Measurements from ENCODE around the gene STAT3. TPM values are rescaled to one million over a fixed set of nuclear protein-coding genes. Genes with fewer than 3 reads are reported as not detected.
A peak's percentile ranks its signal among the peaks of the same experiment; 100 is the strongest.

Gene STAT3
- total and polyA plus RNA-seq, 2 of the 13 experiments (the other 11 are each of a cell fraction or from before 2014, with no cell fraction given) = 61.8 to 62.4 TPM

DNA sequence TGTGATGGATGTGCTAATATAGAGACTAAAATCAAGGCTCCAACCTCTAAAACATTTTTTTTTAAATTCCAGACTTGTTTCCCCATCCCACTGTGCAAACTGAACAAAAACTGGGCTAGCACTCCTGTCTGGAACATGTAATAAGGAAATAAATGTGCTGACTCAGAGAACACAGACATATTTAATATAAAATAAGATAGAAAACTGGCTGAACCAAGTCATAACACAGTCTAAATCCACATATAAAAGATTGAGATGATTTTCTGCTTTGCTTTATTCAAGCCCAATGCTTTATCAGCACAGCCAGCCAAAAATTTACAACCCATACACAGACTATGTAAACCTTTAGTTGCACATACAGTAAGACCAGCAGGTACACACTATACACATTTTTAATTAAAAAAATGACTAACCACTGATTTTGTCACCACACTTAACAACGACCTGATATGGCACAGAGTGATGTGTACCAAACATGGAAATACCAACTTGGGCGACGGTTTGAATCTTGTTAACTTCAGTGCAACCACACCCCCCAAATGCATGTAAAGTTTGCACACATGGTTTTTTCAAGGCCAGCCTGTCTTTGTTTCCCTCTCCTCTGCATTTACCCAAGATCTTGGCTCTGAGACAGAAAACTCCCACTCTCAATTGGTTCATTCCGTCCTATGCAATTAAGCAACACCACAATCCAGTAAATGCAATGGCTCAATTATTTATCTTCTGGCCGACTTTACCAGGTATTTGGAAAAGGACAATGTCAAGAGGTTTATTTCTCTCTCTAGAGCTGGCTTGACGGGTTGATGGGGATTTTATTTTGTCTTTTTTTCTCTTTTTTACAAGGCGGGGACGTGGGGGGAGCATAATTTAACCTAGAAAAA, 1.2 kb downstream of the STAT3 start (continued):
- TF ChIP-seq SMYD3 (CRISPR knock-in tag; IDR thresholded peaks at IDR 0.05) (no peak; the same call in 1 of the 2 replicates), NCOA1 (CRISPR knock-in tag; IDR thresholded peaks at IDR 0.05) (no peak), ZNF136 (CRISPR knock-in tag; IDR thresholded peaks at IDR 0.05; ENCODE audit: low read depth) (no peak), ZNF674 (CRISPR knock-in tag; IDR thresholded peaks at IDR 0.05; ENCODE audit: low read depth) (no peak), NFIB (CRISPR knock-in tag; IDR thresholded peaks at IDR 0.05; ENCODE audit: borderline replicate concordance) (no peak), RAD21 (CRISPR knock-in tag; IDR thresholded peaks at IDR 0.05) (no peak), ZNF567 (CRISPR knock-in tag; IDR thresholded peaks at IDR 0.05; ENCODE audit: borderline replicate concordance) (no peak), ZNF749 (CRISPR knock-in tag; IDR thresholded peaks at IDR 0.05; ENCODE audit: borderline replicate concordance) (no peak), ZNF605 (CRISPR knock-in tag; IDR thresholded peaks at IDR 0.05) (no peak), KLF12 (CRISPR knock-in tag; IDR thresholded peaks at IDR 0.05; ENCODE audit: borderline replicate concordance) (no peak), TAF1 (CRISPR knock-in tag; IDR thresholded peaks at IDR 0.05) (no peak), ZNF556 (CRISPR knock-in tag; IDR thresholded peaks at IDR 0.05; ENCODE audit: borderline replicate concordance) (no peak), ZNF879 (CRISPR knock-in tag; IDR thresholded peaks at IDR 0.05) (no peak), ZNF781 (CRISPR knock-in tag; IDR thresholded peaks at IDR 0.05; ENCODE audit: borderline replicate concordance, not compliant biosample characterization) (no peak), HOXA9 (CRISPR knock-in tag; IDR thresholded peaks at IDR 0.05; ENCODE audit: borderline replicate concordance) (no peak), ZNF292 (CRISPR knock-in tag; IDR thresholded peaks at IDR 0.05; ENCODE audit: borderline replicate concordance, low read depth) (no peak), ZNF546 (CRISPR knock-in tag; conservative IDR thresholded peaks at IDR 0.05) (no peak), MED1 (CRISPR knock-in tag; IDR thresholded peaks at IDR 0.05) (peak; percentile 34; the same call in 1 of the 2 replicates), ZFP41 (CRISPR knock-in tag; IDR thresholded peaks at IDR 0.05; ENCODE audit: borderline replicate concordance) (no peak), FOXK2 (IDR thresholded peaks at IDR 0.05) (peak; percentile 53; the same call in 1 of the 2 replicates)
- TF ChIP-seq, protein P1, sequence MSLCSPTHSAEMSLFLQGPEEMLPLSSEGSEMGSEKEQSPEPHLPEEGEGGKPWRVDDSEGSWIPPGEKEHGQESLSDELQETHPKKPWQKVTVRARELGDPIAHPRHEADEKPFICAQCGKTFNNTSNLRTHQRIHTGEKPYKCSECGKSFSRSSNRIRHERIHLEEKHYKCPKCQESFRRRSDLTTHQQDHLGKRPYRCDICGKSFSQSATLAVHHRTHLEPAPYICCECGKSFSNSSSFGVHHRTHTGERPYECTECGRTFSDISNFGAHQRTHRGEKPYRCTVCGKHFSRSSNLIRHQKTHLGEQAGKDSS (CRISPR knock-in tag; IDR thresholded peaks at IDR 0.05; ENCODE audit: borderline replicate concordance, low read depth) = no peak
- TF ChIP-seq, protein P2, sequence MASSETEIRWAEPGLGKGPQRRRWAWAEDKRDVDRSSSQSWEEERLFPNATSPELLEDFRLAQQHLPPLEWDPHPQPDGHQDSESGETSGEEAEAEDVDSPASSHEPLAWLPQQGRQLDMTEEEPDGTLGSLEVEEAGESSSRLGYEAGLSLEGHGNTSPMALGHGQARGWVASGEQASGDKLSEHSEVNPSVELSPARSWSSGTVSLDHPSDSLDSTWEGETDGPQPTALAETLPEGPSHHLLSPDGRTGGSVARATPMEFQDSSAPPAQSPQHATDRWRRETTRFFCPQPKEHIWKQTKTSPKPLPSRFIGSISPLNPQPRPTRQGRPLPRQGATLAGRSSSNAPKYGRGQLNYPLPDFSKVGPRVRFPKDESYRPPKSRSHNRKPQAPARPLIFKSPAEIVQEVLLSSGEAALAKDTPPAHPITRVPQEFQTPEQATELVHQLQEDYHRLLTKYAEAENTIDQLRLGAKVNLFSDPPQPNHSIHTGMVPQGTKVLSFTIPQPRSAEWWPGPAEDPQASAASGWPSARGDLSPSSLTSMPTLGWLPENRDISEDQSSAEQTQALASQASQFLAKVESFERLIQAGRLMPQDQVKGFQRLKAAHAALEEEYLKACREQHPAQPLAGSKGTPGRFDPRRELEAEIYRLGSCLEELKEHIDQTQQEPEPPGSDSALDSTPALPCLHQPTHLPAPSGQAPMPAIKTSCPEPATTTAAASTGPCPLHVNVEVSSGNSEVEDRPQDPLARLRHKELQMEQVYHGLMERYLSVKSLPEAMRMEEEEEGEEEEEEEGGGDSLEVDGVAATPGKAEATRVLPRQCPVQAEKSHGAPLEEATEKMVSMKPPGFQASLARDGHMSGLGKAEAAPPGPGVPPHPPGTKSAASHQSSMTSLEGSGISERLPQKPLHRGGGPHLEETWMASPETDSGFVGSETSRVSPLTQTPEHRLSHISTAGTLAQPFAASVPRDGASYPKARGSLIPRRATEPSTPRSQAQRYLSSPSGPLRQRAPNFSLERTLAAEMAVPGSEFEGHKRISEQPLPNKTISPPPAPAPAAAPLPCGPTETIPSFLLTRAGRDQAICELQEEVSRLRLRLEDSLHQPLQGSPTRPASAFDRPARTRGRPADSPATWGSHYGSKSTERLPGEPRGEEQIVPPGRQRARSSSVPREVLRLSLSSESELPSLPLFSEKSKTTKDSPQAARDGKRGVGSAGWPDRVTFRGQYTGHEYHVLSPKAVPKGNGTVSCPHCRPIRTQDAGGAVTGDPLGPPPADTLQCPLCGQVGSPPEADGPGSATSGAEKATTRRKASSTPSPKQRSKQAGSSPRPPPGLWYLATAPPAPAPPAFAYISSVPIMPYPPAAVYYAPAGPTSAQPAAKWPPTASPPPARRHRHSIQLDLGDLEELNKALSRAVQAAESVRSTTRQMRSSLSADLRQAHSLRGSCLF (CRISPR knock-in tag; IDR thresholded peaks at IDR 0.05; ENCODE audit: borderline replicate concordance) = no peak
- TF ChIP-seq, protein P3, sequence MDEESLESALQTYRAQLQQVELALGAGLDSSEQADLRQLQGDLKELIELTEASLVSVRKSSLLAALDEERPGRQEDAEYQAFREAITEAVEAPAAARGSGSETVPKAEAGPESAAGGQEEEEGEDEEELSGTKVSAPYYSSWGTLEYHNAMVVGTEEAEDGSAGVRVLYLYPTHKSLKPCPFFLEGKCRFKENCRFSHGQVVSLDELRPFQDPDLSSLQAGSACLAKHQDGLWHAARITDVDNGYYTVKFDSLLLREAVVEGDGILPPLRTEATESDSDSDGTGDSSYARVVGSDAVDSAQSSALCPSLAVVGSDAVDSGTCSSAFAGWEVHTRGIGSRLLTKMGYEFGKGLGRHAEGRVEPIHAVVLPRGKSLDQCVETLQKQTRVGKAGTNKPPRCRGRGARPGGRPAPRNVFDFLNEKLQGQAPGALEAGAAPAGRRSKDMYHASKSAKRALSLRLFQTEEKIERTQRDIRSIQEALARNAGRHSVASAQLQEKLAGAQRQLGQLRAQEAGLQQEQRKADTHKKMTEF (CRISPR knock-in tag; IDR thresholded peaks at IDR 0.05) = peak; percentile 44; the same call in 1 of the 2 replicates
